Measurements from ENCODE around the gene SH3GLB1.

Gene SH3GLB1

DNA sequence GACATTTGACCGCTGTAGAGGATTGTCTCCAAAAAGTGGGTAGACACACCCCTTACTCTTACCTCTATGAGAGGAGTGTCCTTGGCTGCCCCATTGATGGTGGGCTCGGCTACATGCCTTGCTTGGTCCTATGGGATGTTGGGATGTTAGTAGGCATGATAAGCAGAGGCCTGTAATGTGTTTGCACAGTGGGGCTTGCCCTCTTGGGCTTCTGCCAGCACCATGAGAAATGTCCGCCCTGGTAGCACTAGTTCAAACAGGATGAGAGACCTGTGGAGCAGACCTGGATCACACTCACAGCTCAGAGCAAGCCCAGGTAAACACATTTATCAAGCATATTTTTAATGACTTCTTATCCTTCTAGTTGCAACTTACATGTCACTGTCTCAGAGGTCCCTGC lies 54.2 kb downstream of the SH3GLB1 start:
- no peaks in the 10 kb centered on the region for H3K27me3 ChIP-seq (ENCODE audit: insufficient read depth, poor library complexity, severe bottlenecking)
- TF ChIP-seq POLR2AphosphoS5 (IDR thresholded peaks at IDR 0.05; ENCODE audit: low read depth), result no peak
- no peak for TF ChIP-seq SPI1 (IDR thresholded peaks at IDR 0.05; ENCODE audit: borderline replicate concordance, low read depth)
- no peak for TF ChIP-seq GABPA (IDR thresholded peaks at IDR 0.05; ENCODE audit: low read depth)
- TF ChIP-seq, protein P1, sequence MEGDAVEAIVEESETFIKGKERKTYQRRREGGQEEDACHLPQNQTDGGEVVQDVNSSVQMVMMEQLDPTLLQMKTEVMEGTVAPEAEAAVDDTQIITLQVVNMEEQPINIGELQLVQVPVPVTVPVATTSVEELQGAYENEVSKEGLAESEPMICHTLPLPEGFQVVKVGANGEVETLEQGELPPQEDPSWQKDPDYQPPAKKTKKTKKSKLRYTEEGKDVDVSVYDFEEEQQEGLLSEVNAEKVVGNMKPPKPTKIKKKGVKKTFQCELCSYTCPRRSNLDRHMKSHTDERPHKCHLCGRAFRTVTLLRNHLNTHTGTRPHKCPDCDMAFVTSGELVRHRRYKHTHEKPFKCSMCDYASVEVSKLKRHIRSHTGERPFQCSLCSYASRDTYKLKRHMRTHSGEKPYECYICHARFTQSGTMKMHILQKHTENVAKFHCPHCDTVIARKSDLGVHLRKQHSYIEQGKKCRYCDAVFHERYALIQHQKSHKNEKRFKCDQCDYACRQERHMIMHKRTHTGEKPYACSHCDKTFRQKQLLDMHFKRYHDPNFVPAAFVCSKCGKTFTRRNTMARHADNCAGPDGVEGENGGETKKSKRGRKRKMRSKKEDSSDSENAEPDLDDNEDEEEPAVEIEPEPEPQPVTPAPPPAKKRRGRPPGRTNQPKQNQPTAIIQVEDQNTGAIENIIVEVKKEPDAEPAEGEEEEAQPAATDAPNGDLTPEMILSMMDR (IDR thresholded peaks at IDR 0.05; ENCODE audit: insufficient read depth, low read length), result no peak
- TF ChIP-seq, protein P2, sequence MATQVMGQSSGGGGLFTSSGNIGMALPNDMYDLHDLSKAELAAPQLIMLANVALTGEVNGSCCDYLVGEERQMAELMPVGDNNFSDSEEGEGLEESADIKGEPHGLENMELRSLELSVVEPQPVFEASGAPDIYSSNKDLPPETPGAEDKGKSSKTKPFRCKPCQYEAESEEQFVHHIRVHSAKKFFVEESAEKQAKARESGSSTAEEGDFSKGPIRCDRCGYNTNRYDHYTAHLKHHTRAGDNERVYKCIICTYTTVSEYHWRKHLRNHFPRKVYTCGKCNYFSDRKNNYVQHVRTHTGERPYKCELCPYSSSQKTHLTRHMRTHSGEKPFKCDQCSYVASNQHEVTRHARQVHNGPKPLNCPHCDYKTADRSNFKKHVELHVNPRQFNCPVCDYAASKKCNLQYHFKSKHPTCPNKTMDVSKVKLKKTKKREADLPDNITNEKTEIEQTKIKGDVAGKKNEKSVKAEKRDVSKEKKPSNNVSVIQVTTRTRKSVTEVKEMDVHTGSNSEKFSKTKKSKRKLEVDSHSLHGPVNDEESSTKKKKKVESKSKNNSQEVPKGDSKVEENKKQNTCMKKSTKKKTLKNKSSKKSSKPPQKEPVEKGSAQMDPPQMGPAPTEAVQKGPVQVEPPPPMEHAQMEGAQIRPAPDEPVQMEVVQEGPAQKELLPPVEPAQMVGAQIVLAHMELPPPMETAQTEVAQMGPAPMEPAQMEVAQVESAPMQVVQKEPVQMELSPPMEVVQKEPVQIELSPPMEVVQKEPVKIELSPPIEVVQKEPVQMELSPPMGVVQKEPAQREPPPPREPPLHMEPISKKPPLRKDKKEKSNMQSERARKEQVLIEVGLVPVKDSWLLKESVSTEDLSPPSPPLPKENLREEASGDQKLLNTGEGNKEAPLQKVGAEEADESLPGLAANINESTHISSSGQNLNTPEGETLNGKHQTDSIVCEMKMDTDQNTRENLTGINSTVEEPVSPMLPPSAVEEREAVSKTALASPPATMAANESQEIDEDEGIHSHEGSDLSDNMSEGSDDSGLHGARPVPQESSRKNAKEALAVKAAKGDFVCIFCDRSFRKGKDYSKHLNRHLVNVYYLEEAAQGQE (IDR thresholded peaks at IDR 0.05; ENCODE audit: insufficient replicate concordance, low read depth), result no peak
- no peak overlapping the region for H3K4me3 ChIP-seq (replicated peaks; ENCODE audit: insufficient read depth, low read length)
- H3K27ac ChIP-seq (replicated peaks), result no peak overlapping the region
- DNase-seq (ENCODE audit: low read depth in 1 of 2, low spot score in 1 of 2), result no peak

DNA sequence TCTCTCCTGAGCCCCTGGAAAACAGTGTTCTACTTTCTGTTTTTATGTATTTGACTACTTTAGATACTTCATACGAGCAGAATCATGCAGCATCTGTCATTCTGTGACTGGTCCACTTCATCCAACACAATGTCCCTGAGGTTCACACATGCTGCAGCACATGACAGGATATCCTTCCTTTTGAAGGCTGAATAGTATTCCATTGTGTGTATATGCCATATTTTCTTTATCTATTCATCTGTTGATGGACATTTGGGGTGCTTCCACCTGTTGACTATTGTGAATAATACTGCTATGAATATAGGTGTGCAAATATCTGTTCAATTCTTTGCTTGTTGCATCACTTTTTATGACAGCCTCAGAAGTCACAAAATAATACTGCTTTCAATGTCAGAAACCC lies 55.8 kb downstream of the SH3GLB1 start:
- no peak for TF ChIP-seq GABPA (IDR thresholded peaks at IDR 0.05; ENCODE audit: low read depth)
- no peak for TF ChIP-seq POLR2AphosphoS5 (IDR thresholded peaks at IDR 0.05; ENCODE audit: low read depth)
- TF ChIP-seq SPI1 (IDR thresholded peaks at IDR 0.05; ENCODE audit: borderline replicate concordance, low read depth), result no peak
- TF ChIP-seq, protein P1 (IDR thresholded peaks at IDR 0.05; ENCODE audit: insufficient read depth, low read length), result no peak
- TF ChIP-seq, protein P2 (IDR thresholded peaks at IDR 0.05; ENCODE audit: insufficient replicate concordance, low read depth), result no peak

DNA sequence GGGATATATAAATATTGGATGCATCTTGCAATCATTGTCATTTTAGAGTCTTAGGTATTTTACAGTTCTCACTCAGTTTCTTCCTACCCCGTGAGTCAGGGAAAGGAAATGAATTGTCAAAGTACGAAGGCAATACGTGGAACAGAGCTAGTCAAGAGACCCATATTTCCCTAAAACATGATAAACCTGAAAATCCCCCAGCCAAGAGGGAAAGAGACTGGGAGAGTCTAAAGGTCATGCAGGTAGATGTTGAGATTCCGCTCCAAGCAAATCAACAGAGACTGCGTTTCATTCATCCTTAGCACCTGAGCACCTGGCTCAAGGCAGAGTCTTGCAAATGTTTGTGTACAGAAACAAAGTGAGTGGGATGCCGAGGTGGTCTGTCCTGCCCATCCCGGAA lies 58.0 kb downstream of the SH3GLB1 start:
- TF ChIP-seq GABPA (IDR thresholded peaks at IDR 0.05; ENCODE audit: low read depth) (no peak), POLR2AphosphoS5 (IDR thresholded peaks at IDR 0.05; ENCODE audit: low read depth) (no peak), SPI1 (IDR thresholded peaks at IDR 0.05; ENCODE audit: borderline replicate concordance, low read depth) (no peak)
- TF ChIP-seq, protein P2 (IDR thresholded peaks at IDR 0.05; ENCODE audit: insufficient replicate concordance, low read depth), result no peak
- TF ChIP-seq, protein P1 (IDR thresholded peaks at IDR 0.05; ENCODE audit: insufficient read depth, low read length), result no peak
- Histone ChIP-seq H3K27ac (replicated peaks) (no peak overlapping the region), H3K4me3 (replicated peaks; ENCODE audit: insufficient read depth, low read length) (no peak overlapping the region), H3K27me3 (ENCODE audit: insufficient read depth, poor library complexity, severe bottlenecking) (no peaks in the 10 kb centered on the region)
- DNase-seq (ENCODE audit: low read depth in 1 of 2, low spot score in 1 of 2), result no peak

More for the DNA sequence above, 55.8 kb downstream of the SH3GLB1 start:
- no peaks in the 10 kb centered on the region for H3K27me3 ChIP-seq (ENCODE audit: insufficient read depth, poor library complexity, severe bottlenecking)
- DNase-seq (ENCODE audit: low read depth in 1 of 2, low spot score in 1 of 2), result no peak
- H3K27ac ChIP-seq (replicated peaks), result no peak overlapping the region
- no peak overlapping the region for H3K4me3 ChIP-seq (replicated peaks; ENCODE audit: insufficient read depth, low read length)

Measured in HL-60 (cell line).